ENCODE data around the gene RALGDS. TPM values are rescaled to one million over a fixed set of nuclear protein-coding genes. Genes with fewer than 3 reads are reported as not detected.

Gene RALGDS
- total RNA-seq, 4 donors from 2014 or later = 26.0 to 95.1 (median 38.9) TPM

DNA sequence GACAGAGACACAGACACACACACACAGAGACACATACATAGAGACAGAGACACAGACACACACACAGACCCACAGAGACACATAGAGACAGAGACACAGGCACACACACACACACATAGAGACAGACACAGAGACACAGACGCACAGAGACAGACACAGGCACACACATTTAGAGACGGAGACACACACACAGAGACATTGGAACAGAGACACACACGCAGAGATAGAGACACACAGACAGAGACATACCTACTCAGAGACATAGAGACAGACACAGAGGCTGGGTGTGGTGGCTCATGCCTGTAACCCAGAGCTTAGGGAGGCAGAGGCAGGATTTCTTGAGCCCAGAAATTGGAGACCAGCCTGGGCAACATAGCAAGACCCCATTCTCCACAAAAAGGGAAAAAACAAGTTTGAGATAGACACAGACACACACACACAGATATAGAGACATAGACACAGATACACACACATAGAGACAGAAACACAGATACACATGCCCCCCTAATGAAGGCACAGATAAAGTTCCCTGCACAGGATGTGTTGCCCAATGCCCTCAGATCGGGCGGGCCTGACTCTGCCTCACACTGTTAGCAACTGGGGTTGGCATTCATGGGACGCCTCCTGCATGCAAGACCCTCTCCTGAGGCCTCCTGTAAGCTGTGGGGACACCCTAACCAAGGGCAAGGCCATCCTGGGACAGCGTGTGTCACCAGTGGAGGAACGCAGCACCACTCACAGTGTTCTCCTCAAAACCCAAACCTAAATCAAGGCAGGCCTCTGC, 3.3 kb upstream of the RALGDS start:
- TF ChIP-seq, protein P1, sequence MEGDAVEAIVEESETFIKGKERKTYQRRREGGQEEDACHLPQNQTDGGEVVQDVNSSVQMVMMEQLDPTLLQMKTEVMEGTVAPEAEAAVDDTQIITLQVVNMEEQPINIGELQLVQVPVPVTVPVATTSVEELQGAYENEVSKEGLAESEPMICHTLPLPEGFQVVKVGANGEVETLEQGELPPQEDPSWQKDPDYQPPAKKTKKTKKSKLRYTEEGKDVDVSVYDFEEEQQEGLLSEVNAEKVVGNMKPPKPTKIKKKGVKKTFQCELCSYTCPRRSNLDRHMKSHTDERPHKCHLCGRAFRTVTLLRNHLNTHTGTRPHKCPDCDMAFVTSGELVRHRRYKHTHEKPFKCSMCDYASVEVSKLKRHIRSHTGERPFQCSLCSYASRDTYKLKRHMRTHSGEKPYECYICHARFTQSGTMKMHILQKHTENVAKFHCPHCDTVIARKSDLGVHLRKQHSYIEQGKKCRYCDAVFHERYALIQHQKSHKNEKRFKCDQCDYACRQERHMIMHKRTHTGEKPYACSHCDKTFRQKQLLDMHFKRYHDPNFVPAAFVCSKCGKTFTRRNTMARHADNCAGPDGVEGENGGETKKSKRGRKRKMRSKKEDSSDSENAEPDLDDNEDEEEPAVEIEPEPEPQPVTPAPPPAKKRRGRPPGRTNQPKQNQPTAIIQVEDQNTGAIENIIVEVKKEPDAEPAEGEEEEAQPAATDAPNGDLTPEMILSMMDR (IDR thresholded peaks at IDR 0.05; ENCODE audit: low read depth) = no peak

DNA sequence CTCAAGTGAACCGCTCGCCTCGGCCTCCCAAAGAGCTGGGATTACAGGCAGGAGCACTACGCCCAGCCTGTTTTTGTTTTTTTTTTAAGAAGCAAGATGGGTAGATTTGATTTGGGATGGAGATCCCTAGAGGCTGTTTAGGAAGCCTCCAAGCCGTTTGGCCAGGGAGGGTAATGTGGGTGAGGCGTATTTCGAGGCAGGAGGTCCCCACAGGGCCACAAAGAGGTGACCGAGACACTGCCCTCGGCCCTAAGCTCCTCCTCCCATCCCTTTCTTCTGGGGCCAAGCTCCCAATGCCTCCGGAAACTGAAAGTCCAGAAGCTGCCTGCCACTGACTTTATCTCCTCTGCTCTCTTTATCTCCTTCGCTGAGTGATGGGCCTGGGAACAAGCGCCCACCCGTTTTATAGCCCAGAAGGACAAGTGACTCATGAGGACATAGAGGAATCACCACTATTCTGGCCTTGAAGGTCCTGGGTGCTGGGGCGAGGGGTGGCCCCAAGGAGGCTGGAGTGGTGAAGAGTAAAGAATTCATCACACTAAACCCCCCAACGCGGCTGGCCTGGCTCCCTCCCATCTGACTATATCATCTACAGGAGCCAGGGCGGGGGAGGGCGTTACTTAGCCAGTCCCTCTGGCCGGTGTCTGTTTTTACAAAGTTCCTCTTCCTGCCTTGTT, 2.0 kb upstream of the RALGDS start:
- TF ChIP-seq, protein P1 (IDR thresholded peaks at IDR 0.05; ENCODE audit: low read depth) = no peak

DNA sequence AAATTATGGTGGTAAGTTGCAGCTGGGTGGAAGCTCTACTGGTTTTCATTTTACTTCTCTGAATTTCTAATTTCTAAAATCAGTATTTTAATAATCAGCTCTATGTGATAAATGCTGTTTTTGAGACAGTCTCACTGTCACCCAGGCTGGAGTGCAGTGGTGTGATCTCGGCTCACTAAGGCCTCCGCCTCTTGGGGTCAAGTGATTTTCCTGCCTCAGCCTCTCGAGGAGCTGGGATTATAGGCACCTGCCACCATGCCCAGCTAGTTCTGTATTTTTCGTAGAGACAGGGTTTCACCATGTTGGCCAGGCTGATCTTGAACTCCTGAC, 1.5 kb upstream of the RALGDS start:
- TF ChIP-seq, protein P1 (IDR thresholded peaks at IDR 0.05; ENCODE audit: low read depth) = no peak

DNA sequence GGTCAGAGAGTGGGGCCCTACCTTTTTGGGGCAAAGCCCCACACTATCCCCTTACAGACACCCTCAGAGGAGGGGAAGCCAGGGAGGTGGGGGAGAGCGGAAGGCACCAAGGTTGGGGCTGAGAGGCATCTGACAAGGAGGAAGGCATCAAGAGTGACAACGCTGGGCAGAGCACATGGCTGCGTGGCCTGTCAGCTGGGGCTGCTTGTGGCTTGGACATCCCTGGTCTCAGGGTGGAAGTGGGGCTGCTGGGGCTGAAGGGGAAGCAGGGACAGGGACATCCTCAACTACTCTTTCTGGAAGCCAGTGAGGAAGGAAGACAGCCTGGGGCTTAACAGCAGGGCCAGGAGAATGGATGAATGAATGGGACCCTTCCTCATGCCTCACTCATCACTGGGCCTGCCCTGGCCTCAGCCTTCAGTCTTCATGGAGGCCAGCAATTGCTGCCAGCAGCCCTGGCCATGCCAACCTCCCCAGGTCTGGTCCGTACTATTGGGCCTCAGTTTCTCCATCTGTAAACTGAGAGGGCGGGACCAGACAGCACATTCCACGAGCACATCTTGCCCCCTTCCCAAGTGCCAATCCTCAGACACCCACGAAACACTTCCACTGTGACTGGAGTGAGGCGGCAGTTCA, 993 bp upstream of the RALGDS start:
- TF ChIP-seq, protein P1 (IDR thresholded peaks at IDR 0.05; ENCODE audit: low read depth) = no peak

DNA sequence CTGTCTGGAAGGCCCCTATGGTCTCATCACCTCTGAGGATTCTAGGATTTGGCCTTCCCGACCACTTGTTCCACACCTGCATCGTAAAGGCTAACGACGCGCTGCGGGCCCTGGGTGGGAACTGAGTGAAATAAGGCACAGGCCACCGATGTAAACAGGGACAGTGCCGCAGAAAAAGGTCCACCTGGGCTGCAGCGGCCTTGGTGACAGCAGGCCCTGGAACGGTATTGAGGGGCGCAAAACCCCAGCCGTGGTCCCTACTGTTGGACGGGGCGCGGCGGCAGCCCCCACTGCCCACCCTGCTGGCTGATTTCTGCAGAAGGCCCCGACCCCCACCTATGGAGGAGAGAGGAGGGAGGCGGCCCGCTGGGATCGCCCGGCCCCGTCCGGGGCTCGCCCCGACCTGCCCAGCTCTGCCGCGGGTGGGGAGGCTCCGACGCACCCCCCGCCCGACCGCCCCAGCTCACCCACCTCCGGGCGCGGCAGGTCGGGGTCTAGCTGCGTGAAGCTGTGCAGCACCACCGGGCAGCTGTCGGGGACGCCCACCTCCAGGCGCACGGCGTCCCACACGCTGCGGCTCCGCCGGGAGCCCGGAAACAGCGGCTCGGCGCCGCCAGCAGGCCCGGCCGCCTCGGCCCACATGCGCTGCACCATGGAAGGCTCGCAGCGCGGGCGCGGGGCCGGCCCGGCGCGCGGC, 391 bp downstream of the RALGDS start:
- TF ChIP-seq, protein P1 (IDR thresholded peaks at IDR 0.05; ENCODE audit: low read depth) = no peak

DNA sequence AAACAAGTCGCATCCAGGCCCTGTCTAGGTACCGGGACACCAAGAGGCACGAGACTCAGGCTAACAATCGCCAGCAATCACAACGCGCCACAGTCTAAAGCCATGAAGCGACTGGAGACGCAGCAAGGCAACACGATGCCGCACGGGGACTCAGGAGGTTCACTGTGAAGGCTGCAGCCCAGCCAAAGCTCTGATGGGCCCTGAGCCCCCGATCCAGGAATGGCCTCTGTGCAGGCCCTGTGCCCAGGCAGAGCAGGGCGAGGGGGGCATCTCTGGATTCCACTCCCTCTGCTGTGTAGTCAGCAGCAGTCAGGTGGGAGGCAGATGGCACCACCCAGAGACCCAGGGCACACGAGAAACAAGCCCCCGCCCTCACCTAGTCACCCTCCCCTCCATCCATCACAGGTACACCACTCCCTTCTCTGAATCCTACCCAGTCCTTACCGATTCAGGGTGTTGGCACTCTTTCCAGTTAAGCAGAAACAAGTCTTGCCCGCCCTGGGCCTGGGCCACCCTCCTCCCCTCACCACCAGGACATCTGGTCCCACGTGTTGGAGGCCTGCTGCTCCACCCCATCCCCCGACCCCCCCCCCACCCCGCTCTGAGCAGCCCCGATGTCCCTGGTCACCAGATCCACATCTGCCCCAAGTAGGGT, 1.1 kb downstream of the RALGDS start:
- TF ChIP-seq, protein P1 (IDR thresholded peaks at IDR 0.05; ENCODE audit: low read depth) = no peak

All from subcutaneous adipose tissue (tissue), 4 donors.